H9 (cell line): ENCODE results near the gene C3orf70. TPM values are rescaled to one million over a fixed set of nuclear protein-coding genes. Genes with fewer than 3 reads are reported as not detected.

Experiments used
- DNase-seq: peaks from one replicate; pipeline ENCODE4 v3.0.0-alpha.2; 2017
- H2AFZ ChIP-seq: one replicate; pipeline ENCODE4 v1.6.1; 2013; ENCODE audit warnings: mild to moderate bottlenecking, low read length, control low read depth, moderate library complexity
- H2AK5ac ChIP-seq: 2 replicates; pipeline ENCODE4 v1.6.1; 2013; ENCODE audit warnings: low read length, control low read depth, mixed read lengths; ENCODE audit not compliant: insufficient read length
- H2BK120ac ChIP-seq: one replicate; pipeline ENCODE4 v1.6.1; 2013; ENCODE audit warnings: low read depth, mild to moderate bottlenecking, low read length, control low read depth, inconsistent platforms; ENCODE audit not compliant: poor library complexity, severe bottlenecking
- H2BK12ac ChIP-seq: 2 replicates; pipeline ENCODE4 v1.6.1; 2013; ENCODE audit warnings: low read length, control low read depth, mixed read lengths, low read depth; ENCODE audit not compliant: insufficient read length
- H2BK15ac ChIP-seq: 2 replicates; pipeline ENCODE4 v1.6.1; 2013; ENCODE audit warnings: low read depth, low read length, control low read depth
- H2BK20ac ChIP-seq: one replicate; pipeline ENCODE4 v1.6.1; 2013; ENCODE audit warnings: low read depth, mild to moderate bottlenecking, low read length, control low read depth, inconsistent platforms; ENCODE audit not compliant: poor library complexity, severe bottlenecking
- H2BK5ac ChIP-seq: 2 replicates; pipeline ENCODE4 v1.6.1; 2013; ENCODE audit warnings: low read length, control low read depth, mixed read lengths; ENCODE audit not compliant: insufficient read length
- H3K14ac ChIP-seq: 2 replicates; pipeline ENCODE4 v1.6.1; 2013; ENCODE audit warnings: low read length, control low read depth; ENCODE audit not compliant: insufficient read depth
- H3K18ac ChIP-seq: 2 replicates; pipeline ENCODE4 v1.6.1; 2013; ENCODE audit warnings: low read depth, mild to moderate bottlenecking, mixed read lengths, low read length, control low read depth; ENCODE audit not compliant: insufficient read length
- H3K23ac ChIP-seq: 2 replicates; pipeline ENCODE4 v1.6.1; 2013; ENCODE audit warnings: low read length, control low read depth, mixed read lengths, low read depth; ENCODE audit not compliant: insufficient read length
- H3K23me2 ChIP-seq: 2 replicates; pipeline ENCODE4 v1.6.1; 2013; ENCODE audit warnings: low read depth, mild to moderate bottlenecking, mixed read lengths, low read length, control low read depth; ENCODE audit not compliant: insufficient read length, poor library complexity, severe bottlenecking
- H3K27ac ChIP-seq: 2 replicates; pipeline ENCODE4 v1.5.1; 2013; ENCODE audit warnings: low read length, control low read depth, mixed read lengths, low read depth; ENCODE audit not compliant: insufficient read length
- H3K27me3 ChIP-seq: 2 replicates; pipeline ENCODE4 v1.6.1; 2013; ENCODE audit warnings: low read length, control low read depth, inconsistent platforms; ENCODE audit not compliant: insufficient read depth
- H3K4ac ChIP-seq: 2 replicates; pipeline ENCODE4 v1.6.1; 2013; ENCODE audit warnings: low read depth, mild to moderate bottlenecking, control low read depth, inconsistent platforms, low read length, moderate library complexity
- H3K4me1 ChIP-seq: 2 replicates; pipeline ENCODE4 v1.6.1; 2013; ENCODE audit warnings: low read length, control low read depth, inconsistent platforms; ENCODE audit not compliant: insufficient read depth
- H3K4me2 ChIP-seq: 2 replicates; pipeline ENCODE4 v1.6.1; 2013; ENCODE audit warnings: low read length, control low read depth, mixed read lengths; ENCODE audit not compliant: insufficient read length, insufficient read depth
- H3K56ac ChIP-seq: 2 replicates; pipeline ENCODE4 v1.6.1; 2013; ENCODE audit warnings: low read depth, mild to moderate bottlenecking, mixed read lengths, low read length, control low read depth; ENCODE audit not compliant: insufficient read length
- H3K79me1 ChIP-seq: 2 replicates; pipeline ENCODE4 v1.6.1; 2013; ENCODE audit warnings: low read depth, mild to moderate bottlenecking, moderate library complexity, low read length, control low read depth, inconsistent platforms; ENCODE audit not compliant: insufficient read depth, poor library complexity, severe bottlenecking
- H3K79me2 ChIP-seq: 2 replicates; pipeline ENCODE4 v1.6.1; 2013; ENCODE audit warnings: low read length, control low read depth, inconsistent platforms; ENCODE audit not compliant: insufficient read depth
- H3K9ac ChIP-seq: 2 replicates; pipeline ENCODE4 v1.6.1; 2013; ENCODE audit warnings: low read length, control low read depth, mixed read lengths; ENCODE audit not compliant: insufficient read length; ENCODE audit errors: extremely low read depth
- H3K9me3 ChIP-seq: one replicate; pipeline ENCODE4 v1.6.1; 2013; ENCODE audit warnings: low read depth, low read length, inconsistent platforms; ENCODE audit not compliant: control insufficient read depth
- H3T11ph ChIP-seq: one replicate; pipeline ENCODE4 v1.6.1; 2013; ENCODE audit warnings: mild to moderate bottlenecking, low read length, control low read depth, inconsistent platforms
- H4K20me1 ChIP-seq: one replicate; pipeline ENCODE4 v1.6.1; 2013; ENCODE audit not compliant: control insufficient read depth, insufficient read length, insufficient read depth
- H4K5ac ChIP-seq: 2 replicates; pipeline ENCODE4 v1.6.1; 2013; ENCODE audit warnings: low read depth, mild to moderate bottlenecking, mixed read lengths, low read length, control low read depth; ENCODE audit not compliant: insufficient read length
- H4K8ac ChIP-seq: replicated peaks from 2 replicates; pipeline ENCODE4 v1.6.1; 2013; ENCODE audit warnings: low read length, control low read depth, mixed read lengths, low read depth; ENCODE audit not compliant: insufficient read length
- H4K91ac ChIP-seq: 2 replicates; pipeline ENCODE4 v1.6.1; 2013; ENCODE audit warnings: low read depth, mild to moderate bottlenecking, moderate library complexity, mixed read lengths, low read length, control low read depth; ENCODE audit not compliant: insufficient read length
- H3K27ac Mint-ChIP-seq, 3 experiments: 2 replicates in 2 of 3; 3 replicates in 1 of 3; pipeline ENCODE4 v1.8.0; 2020 to 2021; ENCODE audit warnings: mixed read lengths in 3 of 3, mild to moderate bottlenecking in 1 of 3, moderate library complexity in 1 of 3
- H3K27me3 Mint-ChIP-seq: 2 replicates; pipeline ENCODE4 v1.8.0; 2021; ENCODE audit warnings: low read depth, mild to moderate bottlenecking, moderate library complexity, mixed read lengths
- H3K36me3 Mint-ChIP-seq, 3 experiments: 2 replicates in 2 of 3; 3 replicates in 1 of 3; pipeline ENCODE4 v1.8.0; 2020 to 2021; ENCODE audit warnings: low read depth in 3 of 3, mixed read lengths in 3 of 3; ENCODE audit not compliant: insufficient read depth in 1 of 3
- H3K4me1 Mint-ChIP-seq, 2 experiments: 2 replicates each; pipeline ENCODE4 v1.8.0; 2020; ENCODE audit warnings: mixed read lengths in 2 of 2
- H3K4me3 Mint-ChIP-seq, 2 experiments: 2 replicates in 1 of 2; 3 replicates in 1 of 2; pipeline ENCODE4 v1.8.0; 2020 to 2021; ENCODE audit warnings: mild to moderate bottlenecking in 2 of 2, mixed read lengths in 2 of 2, moderate library complexity in 1 of 2
- H3K9me3 Mint-ChIP-seq, 2 experiments: 2 replicates in 1 of 2; 3 replicates in 1 of 2; pipeline ENCODE4 v1.8.0; 2020; ENCODE audit warnings: mild to moderate bottlenecking in 2 of 2, mixed read lengths in 2 of 2, moderate library complexity in 1 of 2
- total RNA-seq: library from RNA; stranded (reverse); gene quantifications from 2 replicates; pipeline ENCODE4 v1.2.1, GENCODE V29; 2021
- TF ChIP-seq, protein P1 (sequence below): fragments of 200-600 bp; sonication (generic); conservative IDR thresholded peaks from 3 replicates; pipeline ENCODE4 v1.8.0; 2021; ENCODE audit warnings: antibody characterized with exemption, mild to moderate bottlenecking

Gene C3orf70
- total RNA-seq, 1 experiment from 2014 or later, result 0.52 TPM

DNA sequence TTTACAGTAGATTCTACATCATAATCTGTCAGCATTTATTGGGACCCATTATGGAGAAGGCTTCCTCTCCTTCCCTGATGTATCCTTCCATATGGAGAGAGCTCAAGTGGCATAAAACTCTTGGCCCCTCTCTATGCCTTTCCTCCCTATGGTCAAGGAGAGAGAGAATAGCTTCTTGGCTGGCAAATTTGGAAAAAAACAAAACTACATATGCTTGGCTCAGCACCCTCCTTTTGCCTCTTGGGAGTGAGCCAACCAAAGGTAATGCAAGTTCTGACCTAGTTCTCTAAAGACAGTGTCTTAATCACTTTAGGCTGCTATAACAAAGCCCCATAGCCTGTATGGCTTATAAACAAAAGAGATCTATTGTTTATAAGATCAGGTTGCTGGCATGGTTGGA lies 37.5 kb downstream of the C3orf70 start:
- no peak overlapping the region for H3K23ac ChIP-seq
- no peak overlapping the region for H4K91ac ChIP-seq
- no peaks in the 10 kb centered on the region for H3K27me3 ChIP-seq
- no peak overlapping the region for H2BK120ac ChIP-seq
- no peaks in the 10 kb centered on the region for H3K23me2 ChIP-seq
- H3K9ac ChIP-seq, result no peak overlapping the region
- Mint-ChIP-seq H3K9me3 (peaks cover 20 to 23% of the 10 kb centered on the region in 2 experiments), H3K27me3 (no peaks in the 10 kb centered on the region; the same call in 1 of the 2 replicates), H3K4me1 (no peaks in the 10 kb centered on the region), H3K4me3 (no peak overlapping the region), H3K36me3 (peaks cover 2 to 14% (median 6%) of the 10 kb centered on the region in 3 experiments; a peak in 5 of 7 replicates), H3K27ac (no peak overlapping the region)
- H3K79me1 ChIP-seq, result no peaks in the 10 kb centered on the region
- no peak overlapping the region for H4K5ac ChIP-seq
- H3K79me2 ChIP-seq, result no peaks in the 10 kb centered on the region
- no peaks in the 10 kb centered on the region for H3K4me1 ChIP-seq
- H2AFZ ChIP-seq, result no peak overlapping the region
- DNase-seq, result no peak
- no peak overlapping the region for H3K18ac ChIP-seq
- H4K20me1 ChIP-seq, result no peaks in the 10 kb centered on the region
- no peak overlapping the region for H3T11ph ChIP-seq
- H2BK5ac ChIP-seq, result no peak overlapping the region
- no peaks in the 10 kb centered on the region for H3K9me3 ChIP-seq
- TF ChIP-seq, protein P1, sequence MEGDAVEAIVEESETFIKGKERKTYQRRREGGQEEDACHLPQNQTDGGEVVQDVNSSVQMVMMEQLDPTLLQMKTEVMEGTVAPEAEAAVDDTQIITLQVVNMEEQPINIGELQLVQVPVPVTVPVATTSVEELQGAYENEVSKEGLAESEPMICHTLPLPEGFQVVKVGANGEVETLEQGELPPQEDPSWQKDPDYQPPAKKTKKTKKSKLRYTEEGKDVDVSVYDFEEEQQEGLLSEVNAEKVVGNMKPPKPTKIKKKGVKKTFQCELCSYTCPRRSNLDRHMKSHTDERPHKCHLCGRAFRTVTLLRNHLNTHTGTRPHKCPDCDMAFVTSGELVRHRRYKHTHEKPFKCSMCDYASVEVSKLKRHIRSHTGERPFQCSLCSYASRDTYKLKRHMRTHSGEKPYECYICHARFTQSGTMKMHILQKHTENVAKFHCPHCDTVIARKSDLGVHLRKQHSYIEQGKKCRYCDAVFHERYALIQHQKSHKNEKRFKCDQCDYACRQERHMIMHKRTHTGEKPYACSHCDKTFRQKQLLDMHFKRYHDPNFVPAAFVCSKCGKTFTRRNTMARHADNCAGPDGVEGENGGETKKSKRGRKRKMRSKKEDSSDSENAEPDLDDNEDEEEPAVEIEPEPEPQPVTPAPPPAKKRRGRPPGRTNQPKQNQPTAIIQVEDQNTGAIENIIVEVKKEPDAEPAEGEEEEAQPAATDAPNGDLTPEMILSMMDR, result no peak
- no peak overlapping the region for H3K4ac ChIP-seq
- no peak overlapping the region for H2BK12ac ChIP-seq
- no peak overlapping the region for H3K4me2 ChIP-seq
- no peak overlapping the region for H4K8ac ChIP-seq
- no peak overlapping the region for H3K14ac ChIP-seq
- H2AK5ac ChIP-seq, result no peak overlapping the region
- no peak overlapping the region for H2BK15ac ChIP-seq
- H3K27ac ChIP-seq, result no peak overlapping the region
- H3K56ac ChIP-seq, result no peak overlapping the region
- H2BK20ac ChIP-seq, result no peak overlapping the region
